DMS 273 treated with DMSO at 0.1 percent for 48 hours (cell line): ENCODE results near the gene SH3YL1.

Source experiments
- DNase-seq: peaks from one replicate; lab custom pipeline; 2025; lab: John Stamatoyannopoulos, UW

The SH3YL1 gene

GRCh38 chr2:258933-259332 is 4.9 kb downstream of the SH3YL1 start:
- no peak for DNase-seq

- DNase-seq = no peak
Observed at GRCh38 chr2:257842-258241, 6.0 kb downstream of the SH3YL1 start.

GRCh38 chr2:257429-257828 is 6.4 kb downstream of the SH3YL1 start:
- no peak for DNase-seq

- DNase-seq = no peak
Observed at GRCh38 chr2:256094-256493, 7.7 kb downstream of the SH3YL1 start.

GRCh38 chr2:255195-255594 is 8.6 kb downstream of the SH3YL1 start:
- no peak for DNase-seq

GRCh38 chr2:254241-254640 is 9.6 kb downstream of the SH3YL1 start:
- DNase-seq = no peak

GRCh38 chr2:253202-253638 is 10.6 kb downstream of the SH3YL1 start:
- DNase-seq = no peak

GRCh38 chr2:252001-252602 is 11.7 kb downstream of the SH3YL1 start:
- no peak for DNase-seq

- DNase-seq = no peak
Observed at GRCh38 chr2:249538-250042, 14.2 kb downstream of the SH3YL1 start.

- DNase-seq = no peak
Observed at GRCh38 chr2:248724-249123, 15.1 kb downstream of the SH3YL1 start.

GRCh38 chr2:246489-247144 is 17.2 kb downstream of the SH3YL1 start:
- DNase-seq = peak; percentile 20

- DNase-seq = no peak
Observed at GRCh38 chr2:244547-244946, 19.3 kb downstream of the SH3YL1 start.

- DNase-seq = no peak
Observed at GRCh38 chr2:238869-239268, 25.0 kb downstream of the SH3YL1 start.

GRCh38 chr2:238431-238830 is 25.4 kb downstream of the SH3YL1 start:
- no peak for DNase-seq

GRCh38 chr2:237878-238277 is 26.0 kb downstream of the SH3YL1 start:
- no peak for DNase-seq

GRCh38 chr2:236993-237539 is 26.8 kb downstream of the SH3YL1 start:
- no peak for DNase-seq

GRCh38 chr2:234421-234820 is 29.4 kb downstream of the SH3YL1 start:
- no peak for DNase-seq

- no peak for DNase-seq
Observed at GRCh38 chr2:233030-233429, 30.8 kb downstream of the SH3YL1 start.

GRCh38 chr2:231521-232185 is 32.2 kb downstream of the SH3YL1 start:
- DNase-seq = no peak

- DNase-seq = no peak
Observed at GRCh38 chr2:228518-229278, 35.1 kb downstream of the SH3YL1 start.

GRCh38 chr2:228115-228514 is 35.7 kb downstream of the SH3YL1 start:
- DNase-seq = no peak
